HG03280 (cell line): ENCODE measurements around the gene RIPOR3.
"Not testable (repeated sequence)": the region's sequence is repeated elsewhere in the genome, so short reads cannot be mapped to it uniquely, and the experiment has no call there.

Experiments
- ATAC-seq: cut with Tn5 transposase; IDR thresholded peaks from one replicate; pipeline ENCODE4 v1.9.1; 2021; ENCODE audit warnings: mild to moderate bottlenecking, moderate library complexity; ENCODE audit not compliant: unreplicated experiment

RIPOR3 gene

DNA sequence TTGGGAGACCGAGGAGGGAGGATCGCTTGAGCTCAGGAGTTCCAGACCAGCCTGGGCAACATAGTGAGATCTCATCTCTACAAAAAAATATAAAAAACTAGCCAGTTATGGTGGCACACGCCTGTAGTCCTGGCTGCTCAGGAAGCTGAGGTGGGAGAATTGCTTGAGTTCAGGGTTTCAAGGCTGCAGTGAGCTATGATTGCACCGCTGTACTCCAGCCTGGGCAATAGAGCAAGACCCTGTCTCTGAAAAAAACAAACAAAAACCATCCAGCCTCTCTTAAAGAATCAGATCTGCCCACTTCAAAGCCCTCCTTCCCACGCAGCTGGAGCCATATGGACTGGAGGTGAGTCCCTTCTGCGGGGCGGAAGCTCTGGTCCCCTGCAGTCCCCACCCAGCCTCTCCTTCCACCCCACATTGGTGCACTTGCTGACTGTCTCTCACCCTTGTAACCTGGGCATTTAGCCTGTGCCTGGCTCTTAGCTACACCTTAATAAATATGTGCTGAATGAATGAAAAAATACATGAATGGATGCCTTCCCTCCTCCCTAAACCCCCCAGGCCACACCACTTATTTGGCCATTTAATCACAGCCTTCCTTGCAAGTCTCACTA is 32.9 kb upstream of the RIPOR3 start:
- ATAC-seq = no peak

DNA sequence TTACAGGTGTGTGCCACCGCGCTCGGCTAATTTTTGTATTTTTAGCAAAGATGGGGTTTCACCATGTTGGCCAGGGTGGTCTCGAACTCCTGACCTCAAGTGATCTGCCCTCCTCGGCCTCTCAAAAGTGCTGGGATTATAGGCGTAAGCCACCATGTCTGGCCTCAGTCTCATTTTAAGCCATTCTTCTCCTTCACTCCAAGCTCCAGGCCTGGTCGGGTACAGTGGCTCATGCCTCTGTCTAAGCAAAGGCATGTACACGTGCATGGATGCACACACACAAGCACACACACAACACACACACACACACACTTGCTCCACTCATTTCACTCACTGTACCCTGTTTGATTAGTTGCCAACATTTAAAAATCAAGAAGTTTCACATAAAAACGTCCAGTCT is 32.3 kb upstream of the RIPOR3 start:
- ATAC-seq = no peak

DNA sequence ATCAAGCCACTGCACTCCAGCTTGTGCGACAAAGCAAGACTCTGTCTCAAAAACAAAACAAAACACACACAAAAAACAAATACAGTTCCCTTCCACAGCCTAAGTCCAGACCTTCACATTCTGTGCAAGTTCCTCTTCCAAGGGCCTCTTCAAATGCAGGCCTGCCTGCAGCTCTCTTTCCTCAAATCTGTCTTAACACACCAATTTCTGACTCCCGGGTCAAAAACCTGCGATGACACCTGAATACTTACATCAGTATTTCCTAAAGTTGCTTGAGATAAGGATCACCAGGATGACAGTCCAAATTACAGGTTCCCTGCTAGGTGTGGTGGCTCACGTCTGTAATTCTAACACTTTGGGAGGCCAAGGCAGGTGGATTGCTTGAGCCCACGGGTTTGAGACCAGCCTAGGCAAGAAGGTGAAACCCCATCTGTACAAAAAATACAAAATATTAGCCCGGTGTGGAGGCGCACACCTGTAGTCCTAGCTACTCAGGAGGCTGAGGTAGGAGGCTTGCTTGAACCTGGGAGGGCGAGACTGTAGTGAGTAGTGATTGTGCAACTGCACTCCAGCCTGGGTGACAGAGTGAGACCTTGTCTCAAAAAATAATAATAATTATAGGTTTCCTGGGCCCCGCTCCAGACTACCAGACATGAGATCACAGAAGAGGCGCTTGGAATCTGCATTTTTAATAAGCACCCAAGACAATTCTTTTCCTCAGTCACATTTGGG is 31.2 kb upstream of the RIPOR3 start:
- ATAC-seq = no peak

DNA sequence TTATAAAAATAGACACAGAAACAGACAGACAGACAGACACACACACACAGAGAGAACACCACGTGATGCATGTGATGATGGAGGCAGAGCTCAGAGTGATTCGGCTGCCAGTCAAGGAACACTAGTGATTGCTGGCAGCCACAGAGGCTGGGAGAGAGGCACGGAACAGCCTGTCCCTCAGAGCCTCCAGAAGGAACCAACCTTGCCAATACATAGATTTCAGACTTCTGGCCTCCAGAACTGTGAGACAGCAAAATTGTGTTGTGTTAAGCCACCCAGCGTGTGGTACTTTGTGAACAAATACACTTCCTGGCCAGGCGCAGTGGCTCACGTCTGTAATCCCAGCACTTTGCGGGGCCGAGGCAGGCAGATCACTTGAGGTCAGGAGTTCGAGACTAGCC is 30.5 kb upstream of the RIPOR3 start:
- no peak for ATAC-seq

DNA sequence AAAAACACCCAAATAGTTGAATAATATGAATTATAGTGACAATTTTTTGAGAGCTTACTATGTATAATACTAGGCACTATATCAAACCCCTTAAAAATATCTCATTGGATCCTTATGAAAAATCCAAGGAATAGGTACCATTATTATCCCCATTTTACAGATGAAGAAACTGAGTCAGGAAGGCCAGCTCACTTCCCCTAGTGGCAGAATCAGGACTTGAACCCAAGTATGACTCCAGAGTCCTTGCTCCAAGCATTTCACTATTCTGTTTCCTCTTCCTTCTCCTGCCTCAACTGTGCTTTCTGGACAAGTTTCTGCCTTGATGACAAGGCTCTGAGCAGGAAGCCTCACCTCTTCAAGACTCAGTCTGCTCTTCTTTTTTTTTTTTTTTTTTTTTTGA is 29.2 kb upstream of the RIPOR3 start:
- ATAC-seq = no peak

DNA sequence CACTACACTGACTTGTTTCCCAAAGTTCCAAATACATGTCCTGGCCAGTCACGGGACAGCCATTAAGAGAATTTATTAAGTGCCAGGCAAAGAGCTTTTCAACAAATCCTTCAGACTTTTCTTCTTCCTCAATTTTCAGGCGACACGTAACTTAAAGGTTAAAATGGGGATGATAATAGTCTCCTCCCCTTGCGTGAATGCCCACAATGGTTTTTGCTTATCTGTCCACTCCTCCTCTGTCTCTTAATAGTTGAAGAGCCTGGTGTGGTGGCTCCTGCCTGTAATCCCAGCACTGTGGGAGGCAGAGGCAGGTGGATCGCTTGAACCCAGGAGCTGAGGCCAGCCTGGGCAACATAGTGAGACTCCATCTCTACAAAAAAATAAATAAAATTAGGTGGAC is 28.7 kb upstream of the RIPOR3 start:
- no peak for ATAC-seq

DNA sequence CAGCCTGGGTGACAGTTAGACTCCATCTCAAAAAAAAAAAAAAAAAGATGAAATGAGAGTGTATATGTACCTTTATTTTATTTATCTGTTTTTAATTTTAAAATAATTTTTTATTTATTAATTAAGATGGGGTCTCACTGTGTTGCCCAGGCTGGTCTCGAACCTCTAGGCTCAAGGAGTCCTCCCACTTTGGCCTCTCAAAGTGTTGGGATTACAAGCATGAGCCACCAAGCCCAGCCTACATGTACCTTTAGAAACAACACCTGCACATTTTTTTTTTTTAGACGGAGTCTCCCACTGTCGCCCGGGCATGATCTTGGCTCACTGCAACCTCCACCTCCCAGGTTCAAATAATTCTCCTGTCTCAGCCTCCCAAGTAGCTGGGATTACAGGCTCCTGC is 28.0 kb upstream of the RIPOR3 start:
- ATAC-seq = no peak

DNA sequence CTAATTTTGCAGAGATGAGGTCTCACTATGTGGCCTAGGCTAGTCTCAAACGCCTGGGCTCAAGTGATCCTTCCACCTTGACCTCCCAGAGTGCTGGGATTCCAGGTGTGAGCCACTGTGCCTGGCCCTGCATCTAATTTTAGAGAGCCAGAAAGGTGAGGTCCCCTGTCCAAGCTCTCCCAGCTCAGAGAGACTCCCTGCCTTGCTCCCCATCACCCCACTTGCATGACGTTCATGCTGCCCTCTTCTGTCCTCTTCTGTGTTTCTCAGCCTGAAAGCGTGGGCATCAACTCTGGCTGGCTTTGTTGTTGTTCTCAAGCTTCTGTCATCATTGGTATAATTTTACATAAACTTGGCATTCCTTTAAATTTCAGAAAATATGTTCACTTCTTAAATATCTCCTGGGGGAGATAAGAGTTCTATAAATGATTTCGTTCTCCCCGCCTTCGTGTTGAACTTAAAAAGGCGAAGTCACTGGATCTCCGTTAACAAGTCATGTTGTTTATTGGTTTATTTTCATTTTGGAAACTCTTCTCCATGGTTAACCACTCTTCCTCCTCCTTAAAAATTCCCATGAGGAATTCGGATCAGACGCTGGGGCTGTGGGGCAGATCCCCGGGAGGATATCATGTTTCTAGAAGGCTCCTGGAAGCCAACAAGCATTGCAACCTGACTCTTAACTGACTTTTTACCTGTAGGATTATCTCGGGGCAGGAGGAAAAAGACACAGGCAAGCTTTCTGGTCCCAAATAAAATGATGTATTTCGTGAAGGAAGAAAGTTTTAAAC is 26.8 kb upstream of the RIPOR3 start:
- ATAC-seq = no peak

DNA sequence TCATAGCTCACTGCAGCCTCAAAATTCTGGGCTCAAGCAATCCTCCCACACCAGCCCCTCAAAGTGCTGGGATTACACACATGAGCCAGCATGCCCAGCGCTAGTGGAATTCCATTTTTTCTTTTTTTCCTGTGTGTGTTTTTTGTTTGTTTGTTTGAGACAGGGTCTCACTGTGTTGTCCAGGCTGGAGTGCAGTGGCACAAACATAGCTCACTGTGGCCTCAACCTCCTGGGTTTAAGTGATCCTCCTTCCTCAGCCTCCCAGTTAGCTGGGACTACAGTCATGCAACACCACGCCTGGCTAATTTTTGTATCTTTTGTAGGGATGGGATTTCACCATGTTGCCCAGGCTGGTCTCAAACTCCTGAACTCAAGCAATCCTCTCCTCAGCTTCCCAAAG is 26.0 kb upstream of the RIPOR3 start:
- ATAC-seq = no peak

DNA sequence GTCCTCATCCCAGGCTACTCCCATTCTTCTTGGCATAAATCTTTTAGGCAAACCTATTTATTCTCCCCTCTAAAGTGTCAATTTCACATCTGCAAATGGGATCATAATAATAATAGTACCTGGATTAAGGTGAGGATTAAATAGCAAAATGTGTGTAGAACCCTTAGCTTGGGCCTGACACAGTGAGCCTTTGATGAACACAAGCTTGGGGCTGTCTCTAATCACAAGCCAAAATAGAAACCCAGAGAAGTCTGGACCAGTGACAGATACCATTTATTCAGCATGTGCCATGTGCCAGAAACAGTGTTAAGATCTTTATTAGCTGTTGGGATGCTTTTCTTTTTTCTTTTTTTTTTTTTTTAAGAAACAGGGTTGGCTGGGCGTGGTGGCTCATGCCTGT is 25.2 kb upstream of the RIPOR3 start:
- ATAC-seq = no peak

DNA sequence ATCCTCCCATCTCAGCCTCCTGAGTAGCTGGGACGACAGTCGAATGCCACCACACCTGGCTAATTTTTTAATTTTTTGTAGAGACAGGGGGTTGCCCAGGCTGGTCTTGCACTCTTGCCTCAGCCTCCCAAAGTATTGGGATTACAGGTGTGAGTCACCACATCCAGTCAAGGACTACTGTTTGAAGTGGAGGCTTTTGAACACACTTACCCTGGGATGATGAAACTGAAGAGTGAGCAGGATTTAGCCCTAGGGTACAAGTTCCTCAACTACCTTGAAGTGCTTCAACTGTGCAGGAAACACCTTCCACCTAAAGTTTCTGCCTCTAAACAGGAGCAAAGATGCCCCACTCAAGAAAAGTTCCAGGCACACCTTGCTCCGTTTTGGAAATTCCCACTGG is 24.4 kb upstream of the RIPOR3 start:
- no peak for ATAC-seq

DNA sequence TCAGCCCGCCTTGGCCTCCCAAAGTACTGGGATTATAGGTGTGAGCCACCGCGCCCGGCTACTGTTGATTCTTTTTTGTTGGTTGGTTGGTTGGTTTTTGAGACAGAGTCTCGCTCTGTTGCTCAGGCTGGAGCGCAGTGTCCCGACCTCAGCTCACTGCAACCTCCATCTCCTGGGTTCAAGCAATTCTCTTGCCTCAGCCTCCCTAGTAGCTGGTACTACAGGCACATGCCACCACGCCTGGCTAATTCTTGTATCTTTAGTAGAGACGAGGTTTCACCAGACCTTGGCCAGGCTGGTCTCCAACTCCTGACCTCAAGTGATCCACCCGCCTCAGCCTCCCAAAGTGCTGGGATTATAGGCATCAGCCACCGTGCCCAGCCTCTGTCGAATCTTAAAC is 23.1 kb upstream of the RIPOR3 start:
- ATAC-seq = not testable (repeated sequence)

DNA sequence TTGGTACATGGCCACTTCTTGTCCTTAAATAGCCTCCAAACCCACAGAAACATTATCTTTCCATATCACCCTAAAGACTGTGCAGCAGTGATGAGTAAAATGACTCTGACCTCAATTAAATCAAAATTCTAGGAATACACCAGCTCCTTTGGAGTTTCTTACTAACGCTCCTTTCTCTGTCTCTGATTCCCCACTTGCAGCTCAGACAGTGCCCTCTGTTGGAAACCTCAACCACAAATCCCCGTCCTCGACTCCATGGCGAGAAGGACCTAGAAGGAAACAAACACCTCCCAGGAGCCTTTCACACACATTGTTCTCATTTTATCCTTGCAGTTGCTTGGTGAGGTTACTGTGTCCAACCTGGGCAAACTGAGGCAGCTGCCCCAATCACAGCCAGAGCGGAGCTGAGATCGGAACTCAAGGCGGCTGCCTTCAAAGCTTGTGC is 22.3 kb upstream of the RIPOR3 start:
- ATAC-seq = no peak

DNA sequence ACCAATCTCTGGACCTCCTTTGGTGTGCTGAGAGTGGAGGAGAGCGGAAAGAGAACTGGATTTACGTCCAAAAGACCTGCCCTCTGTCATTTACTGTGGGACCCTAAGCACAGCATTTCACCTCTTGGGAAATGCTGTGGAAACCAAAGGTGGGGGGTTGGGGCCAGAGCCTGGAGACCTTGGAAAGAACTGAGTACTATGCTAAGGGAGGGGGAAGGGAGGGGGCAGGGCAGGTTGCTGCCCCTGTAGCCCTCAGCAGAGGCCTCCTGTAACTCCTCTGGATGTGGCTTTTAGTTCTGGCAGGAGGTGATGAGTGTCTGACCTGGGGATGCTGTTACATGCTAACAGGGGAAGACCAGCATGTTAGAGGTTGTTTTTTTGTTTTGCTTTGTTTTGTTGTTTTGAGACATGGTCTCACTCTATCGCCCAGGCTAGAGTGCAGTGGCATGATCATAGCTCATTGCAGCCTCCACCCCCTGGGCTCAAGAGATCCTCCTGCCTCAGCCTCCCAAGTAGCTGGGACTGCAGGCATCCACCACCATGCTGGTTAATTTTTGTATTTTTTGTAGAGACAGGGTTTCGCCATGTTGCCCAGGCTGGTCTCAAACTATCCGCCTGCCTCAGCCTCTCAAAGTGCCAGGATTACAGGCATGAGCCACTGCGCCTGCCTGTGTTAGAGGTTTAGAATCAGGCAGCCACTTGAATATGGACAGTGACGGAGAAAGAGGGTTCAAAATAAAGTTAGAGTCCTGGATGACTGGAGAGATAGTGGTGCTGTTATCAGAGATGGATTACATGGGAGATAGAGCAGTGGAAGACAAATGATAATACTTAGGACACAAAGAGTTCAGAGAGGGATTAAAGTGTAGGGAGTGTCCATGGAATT is 21.7 kb upstream of the RIPOR3 start:
- no peak for ATAC-seq

DNA sequence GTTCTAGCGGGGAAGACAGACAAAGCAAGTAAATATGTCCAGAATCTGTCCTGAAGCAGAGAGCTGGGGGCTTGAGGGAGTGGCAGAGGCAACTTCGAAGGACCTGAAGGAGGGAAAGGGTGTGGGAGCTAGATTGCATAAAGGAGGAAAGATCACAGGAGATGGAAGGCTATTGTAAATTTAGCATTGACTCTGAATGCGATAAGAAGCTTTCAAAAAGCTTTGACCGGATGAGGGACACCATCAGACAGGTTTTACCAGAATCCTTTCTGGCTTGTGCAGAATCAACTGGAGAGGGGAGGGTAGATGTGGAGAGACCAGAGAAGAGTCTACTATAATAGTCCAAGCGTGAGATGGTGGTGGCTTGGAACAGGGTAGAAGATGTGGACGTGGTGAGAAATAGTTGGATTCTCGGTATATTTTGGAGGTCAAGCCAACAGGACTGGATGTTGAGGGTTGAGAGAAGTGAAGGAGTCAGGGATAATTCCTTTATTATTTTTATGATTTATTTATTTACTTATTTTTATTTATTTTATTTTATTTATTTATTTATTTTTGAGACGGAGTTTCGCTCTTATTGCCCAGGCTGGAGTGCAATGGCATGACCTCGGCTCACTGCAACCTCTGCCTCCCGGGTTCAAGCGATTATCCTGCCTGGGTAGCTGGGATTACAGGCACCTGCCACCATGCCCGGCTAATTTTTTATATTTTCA is 19.9 kb upstream of the RIPOR3 start:
- ATAC-seq = no peak

DNA sequence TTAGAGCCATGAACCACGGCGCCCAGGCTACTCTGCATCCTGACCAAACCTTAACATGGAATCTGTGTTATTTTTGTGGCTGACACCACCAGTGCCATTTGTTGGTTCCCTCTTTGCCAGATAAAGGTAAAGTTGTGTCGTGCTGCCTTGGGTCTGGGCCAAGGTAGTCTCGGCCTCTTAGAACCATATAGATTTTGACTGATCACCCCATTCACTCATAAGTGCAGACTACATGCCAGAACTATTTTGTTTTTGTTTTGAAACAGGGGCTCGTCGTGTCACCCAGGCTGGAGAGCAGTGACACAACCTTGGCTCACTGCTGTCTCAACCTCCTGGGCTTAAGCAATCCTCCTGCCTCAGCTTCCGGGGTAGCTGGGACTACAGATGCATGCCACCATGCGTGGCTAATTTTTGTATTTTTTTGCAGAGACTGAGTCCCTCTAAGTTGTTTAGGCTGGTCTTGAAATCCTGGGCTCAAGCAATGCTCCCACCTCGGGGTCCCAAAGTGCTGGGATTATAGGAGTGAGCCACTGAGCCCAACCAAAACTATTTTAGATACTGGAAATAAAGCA is 19.2 kb upstream of the RIPOR3 start:
- no peak for ATAC-seq

DNA sequence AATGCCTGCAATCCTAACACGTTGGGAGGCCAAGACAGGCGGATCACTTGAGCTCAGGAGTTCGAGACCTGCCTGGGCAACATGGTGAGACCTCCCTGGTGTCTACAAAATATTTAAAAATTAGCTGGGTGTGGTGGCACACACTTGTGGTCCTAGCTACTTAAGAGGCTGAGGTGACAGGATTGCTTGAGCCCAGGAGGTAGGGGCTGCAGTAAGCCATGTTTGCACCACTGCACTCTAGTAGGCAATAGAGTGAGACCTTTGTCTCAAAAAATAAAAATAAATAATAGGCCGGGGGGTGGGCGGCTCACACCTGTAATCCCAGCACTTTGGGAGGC is 18.3 kb upstream of the RIPOR3 start:
- ATAC-seq = no peak

DNA sequence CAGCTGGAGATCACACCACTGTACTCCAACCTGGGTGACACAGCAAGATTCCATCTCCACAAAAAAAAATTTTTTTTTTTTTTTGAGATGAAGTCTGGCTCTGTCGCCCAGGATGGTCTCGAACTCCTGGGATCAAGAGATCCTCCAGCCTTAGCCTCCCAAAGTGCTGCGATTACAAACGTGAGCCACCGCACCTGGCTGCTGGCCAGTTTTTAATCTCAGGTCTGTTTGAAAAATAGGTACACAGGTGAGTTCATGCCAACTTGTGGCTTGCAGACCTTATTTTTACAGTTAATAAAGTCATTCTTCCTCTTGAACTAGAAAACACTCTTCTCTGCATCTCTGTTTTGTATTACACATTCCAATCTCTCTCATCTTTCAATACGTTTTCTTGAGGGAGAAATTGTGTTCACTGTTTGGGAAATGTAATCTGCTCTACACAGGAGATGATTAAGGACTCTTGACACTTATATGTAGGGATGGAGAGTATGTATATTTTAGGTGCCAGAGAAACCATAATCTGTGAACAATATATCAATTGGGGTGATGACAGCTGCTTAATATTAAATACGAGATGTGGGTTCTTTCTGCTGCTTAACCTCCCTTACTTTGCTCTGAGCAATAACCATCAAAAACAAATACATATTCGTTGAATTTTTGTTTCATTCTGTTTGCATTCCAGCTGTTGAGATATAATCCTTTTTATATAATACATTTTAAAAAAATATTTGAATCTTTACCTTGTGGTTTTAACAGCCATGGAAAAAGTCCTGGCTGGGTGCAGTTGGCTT is 17.7 kb upstream of the RIPOR3 start:
- ATAC-seq = no peak

DNA sequence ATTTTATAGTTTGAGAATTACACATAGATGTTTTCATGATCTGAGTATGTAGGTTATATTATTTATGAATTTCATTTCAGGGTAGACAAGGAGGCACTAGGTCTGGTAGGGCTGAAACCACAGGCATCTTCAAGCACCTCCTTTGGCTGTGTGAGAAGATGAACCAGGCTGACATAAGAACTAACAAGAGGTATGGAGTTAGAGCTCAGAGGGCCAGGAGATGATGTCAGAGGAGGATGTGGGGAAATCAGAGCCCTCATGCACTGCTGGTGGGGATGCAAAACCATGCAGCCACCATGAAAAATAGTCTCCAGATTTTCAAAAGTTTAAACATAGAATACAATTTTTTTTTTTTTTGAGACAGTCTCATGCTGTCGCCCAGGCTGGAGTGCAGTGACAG is 13.6 kb upstream of the RIPOR3 start:
- no peak for ATAC-seq
